ENCODE results near the gene ATG16L1.

- TF ChIP-seq CTCF (IDR thresholded peaks at IDR 0.05) (no peak), POLR2A (IDR thresholded peaks at IDR 0.05) (no peak)
These were observed 6.7 kb upstream of the ATG16L1 start for GRCh38 chr2:233244818-233245217.

Data from right lobe of liver (tissue), 4 donors.